ENCODE results near the gene STN1.

GRCh38 chr10:103861505-103861904 lies 56.5 kb downstream of the STN1 start:
- no peak for TF ChIP-seq IRF2 (CRISPR knock-in tag; IDR thresholded peaks at IDR 0.05)
- no peak for TF ChIP-seq ARID2 (IDR thresholded peaks at IDR 0.05)
- TF ChIP-seq TOE1 (IDR thresholded peaks at IDR 0.05; ENCODE audit: borderline replicate concordance) = no peak
- no peak for TF ChIP-seq TOE1 (CRISPR knock-in tag; IDR thresholded peaks at IDR 0.05; ENCODE audit: borderline replicate concordance, low read depth)
- no peak for TF ChIP-seq ZNF324 (CRISPR knock-in tag; IDR thresholded peaks at IDR 0.05)
- TF ChIP-seq, protein P1, sequence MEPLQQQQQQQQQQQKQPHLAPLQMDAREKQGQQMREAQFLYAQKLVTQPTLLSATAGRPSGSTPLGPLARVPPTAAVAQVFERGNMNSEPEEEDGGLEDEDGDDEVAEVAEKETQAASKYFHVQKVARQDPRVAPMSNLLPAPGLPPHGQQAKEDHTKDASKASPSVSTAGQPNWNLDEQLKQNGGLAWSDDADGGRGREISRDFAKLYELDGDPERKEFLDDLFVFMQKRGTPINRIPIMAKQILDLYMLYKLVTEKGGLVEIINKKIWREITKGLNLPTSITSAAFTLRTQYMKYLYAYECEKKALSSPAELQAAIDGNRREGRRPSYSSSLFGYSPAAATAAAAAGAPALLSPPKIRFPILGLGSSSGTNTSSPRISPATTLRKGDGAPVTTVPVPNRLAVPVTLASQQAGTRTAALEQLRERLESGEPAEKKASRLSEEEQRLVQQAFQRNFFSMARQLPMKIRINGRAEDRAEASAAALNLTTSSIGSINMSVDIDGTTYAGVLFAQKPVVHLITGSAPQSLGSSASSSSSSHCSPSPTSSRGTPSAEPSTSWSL (CRISPR knock-in tag; IDR thresholded peaks at IDR 0.05; ENCODE audit: borderline replicate concordance) = no peak
- TF ChIP-seq, protein P2, sequence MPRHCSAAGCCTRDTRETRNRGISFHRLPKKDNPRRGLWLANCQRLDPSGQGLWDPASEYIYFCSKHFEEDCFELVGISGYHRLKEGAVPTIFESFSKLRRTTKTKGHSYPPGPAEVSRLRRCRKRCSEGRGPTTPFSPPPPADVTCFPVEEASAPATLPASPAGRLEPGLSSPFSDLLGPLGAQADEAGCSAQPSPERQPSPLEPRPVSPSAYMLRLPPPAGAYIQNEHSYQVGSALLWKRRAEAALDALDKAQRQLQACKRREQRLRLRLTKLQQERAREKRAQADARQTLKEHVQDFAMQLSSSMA (CRISPR knock-in tag; IDR thresholded peaks at IDR 0.05) = no peak
- no peak for TF ChIP-seq NFIC (IDR thresholded peaks at IDR 0.05)
- no peak for TF ChIP-seq CTCF (IDR thresholded peaks at IDR 0.05 in 2 of 3, conservative IDR thresholded peaks at IDR 0.05 in 1 of 3; ENCODE audit: insufficient read depth in 2 of 3, low read depth in 1 of 3, low read length in 3 of 3)
- TF ChIP-seq KLF6 (CRISPR knock-in tag; IDR thresholded peaks at IDR 0.05; ENCODE audit: borderline replicate concordance) = no peak
- no peak for TF ChIP-seq POLR2A (conservative IDR thresholded peaks at IDR 0.05)
- no peak for TF ChIP-seq NCOA4 (IDR thresholded peaks at IDR 0.05; ENCODE audit: partially characterized antibody)
- no peak for TF ChIP-seq ZNF174 (CRISPR knock-in tag; IDR thresholded peaks at IDR 0.05)
- TF ChIP-seq, protein P3, sequence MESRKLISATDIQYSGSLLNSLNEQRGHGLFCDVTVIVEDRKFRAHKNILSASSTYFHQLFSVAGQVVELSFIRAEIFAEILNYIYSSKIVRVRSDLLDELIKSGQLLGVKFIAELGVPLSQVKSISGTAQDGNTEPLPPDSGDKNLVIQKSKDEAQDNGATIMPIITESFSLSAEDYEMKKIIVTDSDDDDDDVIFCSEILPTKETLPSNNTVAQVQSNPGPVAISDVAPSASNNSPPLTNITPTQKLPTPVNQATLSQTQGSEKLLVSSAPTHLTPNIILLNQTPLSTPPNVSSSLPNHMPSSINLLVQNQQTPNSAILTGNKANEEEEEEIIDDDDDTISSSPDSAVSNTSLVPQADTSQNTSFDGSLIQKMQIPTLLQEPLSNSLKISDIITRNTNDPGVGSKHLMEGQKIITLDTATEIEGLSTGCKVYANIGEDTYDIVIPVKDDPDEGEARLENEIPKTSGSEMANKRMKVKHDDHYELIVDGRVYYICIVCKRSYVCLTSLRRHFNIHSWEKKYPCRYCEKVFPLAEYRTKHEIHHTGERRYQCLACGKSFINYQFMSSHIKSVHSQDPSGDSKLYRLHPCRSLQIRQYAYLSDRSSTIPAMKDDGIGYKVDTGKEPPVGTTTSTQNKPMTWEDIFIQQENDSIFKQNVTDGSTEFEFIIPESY (CRISPR knock-in tag; IDR thresholded peaks at IDR 0.05) = no peak
- TF ChIP-seq KAT8 (IDR thresholded peaks at IDR 0.05; ENCODE audit: low read depth) = no peak

Data from K562 (cell line).